GM18508 (cell line): ENCODE results near the gene KIF6.

Experiments
- ATAC-seq: cut with Tn5 transposase; IDR thresholded peaks from one replicate; pipeline ENCODE4 v1.9.1; 2021; ENCODE audit warnings: moderate number of reproducible peaks; ENCODE audit not compliant: insufficient read depth, unreplicated experiment

KIF6 gene

DNA sequence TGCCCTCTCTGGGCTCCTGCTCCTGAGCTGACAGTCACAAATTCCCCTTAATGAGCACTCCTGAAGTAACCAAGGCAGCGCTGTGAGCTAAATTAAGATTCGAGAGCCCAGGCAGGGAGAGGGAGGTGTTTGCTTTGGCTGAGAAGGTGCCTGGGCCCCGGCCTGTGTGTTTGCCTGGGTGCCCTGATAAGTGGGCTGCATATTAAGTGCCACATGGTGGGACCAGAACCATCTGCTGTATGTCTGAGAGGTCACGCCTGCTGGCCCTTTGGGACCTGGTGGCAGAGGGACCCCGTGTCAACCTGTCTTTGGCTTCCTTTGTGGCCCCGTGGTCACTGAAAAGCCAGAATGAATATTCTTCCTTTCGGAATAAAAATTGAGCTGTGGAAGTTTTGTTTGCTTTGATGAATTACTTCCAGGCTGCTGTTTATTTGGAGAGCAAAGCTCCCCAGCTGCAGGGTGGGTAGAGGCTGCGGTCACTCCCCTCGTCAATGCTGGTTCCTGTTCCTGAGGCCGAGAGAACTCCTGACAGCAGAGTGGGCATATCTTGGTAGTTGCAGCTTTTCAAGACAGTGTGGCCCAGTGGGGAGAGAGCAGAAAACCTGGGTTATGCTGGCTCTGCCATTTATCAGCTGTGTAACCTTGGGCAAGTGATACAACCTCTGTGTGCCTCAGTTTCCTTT lies 385.2 kb downstream of the KIF6 start:
- no peak for ATAC-seq

DNA sequence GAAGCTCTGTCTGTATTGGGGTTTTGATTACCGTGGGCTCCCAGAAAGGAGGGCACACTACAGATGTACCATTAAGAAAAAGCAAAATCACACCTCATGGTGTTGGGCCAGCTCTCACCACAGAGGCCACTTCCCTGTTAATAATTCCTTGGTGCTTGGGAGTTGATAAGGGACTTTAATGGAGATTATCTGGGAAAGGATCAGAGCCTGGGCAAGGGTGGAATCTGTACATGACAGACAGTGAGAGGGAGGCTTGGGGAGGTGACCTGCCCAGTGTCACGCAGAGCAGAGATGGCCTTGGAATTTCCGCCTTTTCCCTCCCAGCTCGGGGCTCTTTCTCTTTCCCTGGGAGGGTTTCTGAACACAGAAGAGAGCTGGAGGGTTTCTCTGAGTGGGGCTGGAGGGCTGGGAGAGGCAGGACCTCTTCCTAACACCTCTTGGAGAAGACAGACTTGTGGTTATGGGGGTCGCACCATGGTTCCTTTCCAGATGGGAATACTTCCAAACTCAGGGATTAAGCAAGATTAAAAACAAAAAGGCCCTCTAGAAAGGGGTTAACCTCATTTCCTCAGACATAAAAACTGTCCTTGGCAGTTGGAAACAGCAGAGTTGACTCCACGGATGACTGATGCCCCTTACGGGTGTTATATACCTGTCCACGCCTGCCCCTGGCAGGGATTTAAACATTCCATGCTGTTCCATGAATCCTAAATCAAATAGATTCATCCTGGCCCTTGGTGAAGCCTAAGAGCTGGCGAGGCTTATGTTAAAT lies 385.9 kb downstream of the KIF6 start:
- no peak for ATAC-seq

DNA sequence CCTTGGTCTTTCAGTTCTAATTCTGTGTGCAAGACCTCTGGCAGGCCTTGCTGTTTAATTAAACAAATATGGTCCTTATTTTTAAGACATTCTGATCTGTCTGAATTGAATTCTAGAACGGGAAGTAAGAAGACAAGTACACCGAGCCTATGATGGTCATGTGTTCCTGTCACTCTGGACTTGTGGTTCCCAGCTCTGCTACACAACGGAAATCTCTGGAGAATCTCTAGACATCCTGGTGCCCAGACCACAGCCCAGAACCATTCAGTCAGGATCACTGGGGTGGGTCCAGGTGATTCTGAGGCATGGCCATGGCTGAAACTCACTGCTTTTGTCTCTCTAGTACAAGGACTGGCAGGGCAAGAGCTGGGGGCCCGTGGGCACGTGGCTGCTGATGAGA lies 386.8 kb downstream of the KIF6 start:
- ATAC-seq: no peak

DNA sequence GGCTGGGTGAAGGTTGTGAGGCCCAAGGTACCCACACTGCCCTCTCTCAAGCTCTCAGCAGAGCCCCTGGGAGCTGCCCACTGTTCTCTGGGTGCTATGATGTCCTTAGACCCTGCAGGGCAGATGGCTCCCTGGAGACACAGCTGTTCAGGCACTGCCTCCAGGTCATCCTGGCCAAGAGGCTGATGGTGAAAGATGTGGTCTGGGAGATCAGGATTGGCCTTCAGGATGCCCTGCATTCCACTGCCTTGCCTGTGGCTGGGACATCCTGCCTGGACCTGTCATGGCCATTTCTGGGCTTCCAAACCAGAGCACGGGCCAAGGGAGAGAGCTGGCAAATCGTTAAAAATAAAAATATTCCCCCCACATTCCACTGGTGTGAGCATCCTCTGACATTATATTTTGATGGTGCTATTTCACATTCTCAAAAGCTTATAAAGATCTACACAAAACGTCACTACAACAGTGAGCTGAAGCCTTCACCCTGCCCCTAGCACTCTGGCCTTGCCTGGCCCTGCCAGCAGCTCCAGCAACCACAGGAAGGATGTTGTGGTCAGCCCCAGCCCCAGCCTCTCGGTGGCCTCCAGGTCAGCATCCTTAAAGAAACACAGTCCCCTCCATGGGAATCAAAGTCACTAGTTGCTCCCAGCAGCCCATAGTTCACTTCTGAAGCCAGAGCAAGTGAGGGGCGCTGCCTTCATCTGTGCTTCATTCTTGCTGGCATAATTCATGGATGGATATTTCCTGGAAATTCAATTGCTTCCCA lies 389.2 kb downstream of the KIF6 start:
- ATAC-seq: no peak

DNA sequence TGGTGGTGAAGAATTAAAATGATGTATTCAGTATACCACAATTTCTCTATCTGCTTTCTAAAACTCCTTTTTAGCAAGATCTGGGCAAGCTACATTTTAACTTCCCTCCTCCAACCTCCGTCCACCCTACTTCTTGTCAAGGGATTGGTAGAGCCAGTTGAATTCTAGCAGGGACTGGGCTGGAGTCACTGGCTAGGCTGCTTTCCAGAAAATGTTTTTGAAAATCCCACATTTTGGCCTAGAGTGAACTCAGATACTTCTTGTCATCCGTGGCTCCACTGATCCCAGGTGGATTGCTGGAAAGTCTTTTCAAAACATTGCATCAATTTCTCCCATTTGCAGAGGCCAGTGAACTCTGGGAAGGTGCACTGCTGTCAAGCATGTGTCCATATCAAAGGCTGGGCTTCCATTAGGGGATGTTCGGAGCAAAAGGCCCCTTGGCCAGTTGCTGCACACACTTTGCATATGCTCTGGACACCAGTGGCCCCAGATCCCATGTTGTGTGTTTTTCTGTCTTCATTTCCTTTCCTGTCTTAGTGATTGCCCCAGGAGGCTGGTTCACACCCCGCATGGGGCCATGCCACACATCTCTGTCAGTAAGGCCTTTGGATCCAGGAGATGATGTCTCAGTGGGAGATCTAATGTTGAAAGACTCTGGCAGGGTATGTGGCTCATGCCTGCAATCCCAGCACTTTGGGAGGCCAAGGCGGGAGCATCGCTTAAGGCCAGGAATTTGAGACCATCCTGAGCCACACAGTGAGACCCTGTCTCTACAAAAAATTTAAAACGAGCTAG lies 391.4 kb downstream of the KIF6 start:
- no peak for ATAC-seq

DNA sequence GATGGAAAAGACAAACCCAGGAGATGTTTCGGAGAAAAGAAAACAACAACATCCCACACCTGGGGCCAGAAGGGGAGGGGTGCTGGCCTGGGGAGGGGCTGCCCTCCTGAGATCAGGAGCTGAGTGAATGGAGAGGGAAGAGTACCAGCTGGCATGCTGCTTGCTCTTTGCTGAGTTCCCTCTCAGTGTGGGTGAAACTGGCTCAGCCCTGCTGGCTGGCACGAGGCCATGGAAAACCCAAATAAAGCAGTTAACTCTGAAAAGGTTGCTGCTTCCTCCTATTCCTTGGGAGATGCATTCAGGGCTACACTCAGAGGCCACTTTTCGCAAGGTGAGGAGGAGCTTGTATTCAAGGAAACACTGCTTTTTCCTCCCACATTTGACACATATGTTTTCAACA lies 394.7 kb downstream of the KIF6 start:
- no peak for ATAC-seq

DNA sequence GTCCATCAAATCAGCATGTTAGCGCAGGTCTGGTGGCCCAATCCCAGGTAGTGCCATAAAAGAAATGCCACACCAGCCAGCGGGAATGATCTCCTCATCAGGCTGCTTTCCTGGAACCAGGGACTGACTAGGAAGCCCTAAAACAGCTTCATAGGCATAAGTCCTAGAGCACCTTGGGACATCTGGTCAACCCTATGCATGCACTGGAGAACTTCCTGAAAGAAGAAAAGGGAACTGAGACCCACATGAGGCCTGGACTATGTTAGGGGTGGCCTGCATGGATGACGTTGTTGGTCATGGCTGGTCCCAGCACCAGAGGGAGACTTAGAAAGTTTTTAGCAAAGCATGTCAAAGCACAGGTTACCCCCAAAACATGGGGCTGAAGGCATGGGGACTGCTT lies 395.2 kb downstream of the KIF6 start:
- ATAC-seq: no peak

DNA sequence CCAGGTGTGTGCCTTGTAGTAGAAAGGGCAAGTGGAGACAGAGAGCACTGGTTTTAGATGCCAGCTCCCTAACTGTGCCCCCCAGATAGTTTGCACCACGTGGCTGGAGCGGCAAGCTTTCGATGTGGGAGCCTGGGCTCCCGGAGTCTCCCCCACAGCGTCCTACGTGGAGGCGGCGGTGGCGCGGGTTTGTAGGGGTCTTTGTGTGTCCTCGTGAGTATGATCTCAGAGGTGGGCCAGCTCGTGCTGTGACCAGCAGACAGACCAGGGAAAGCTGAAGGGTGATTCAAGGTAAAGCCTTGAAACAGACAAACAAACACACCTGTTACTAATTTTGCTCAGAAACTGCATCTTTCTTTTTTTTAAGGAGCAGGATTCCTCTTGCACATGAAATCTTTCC lies 397.1 kb downstream of the KIF6 start:
- ATAC-seq: no peak

DNA sequence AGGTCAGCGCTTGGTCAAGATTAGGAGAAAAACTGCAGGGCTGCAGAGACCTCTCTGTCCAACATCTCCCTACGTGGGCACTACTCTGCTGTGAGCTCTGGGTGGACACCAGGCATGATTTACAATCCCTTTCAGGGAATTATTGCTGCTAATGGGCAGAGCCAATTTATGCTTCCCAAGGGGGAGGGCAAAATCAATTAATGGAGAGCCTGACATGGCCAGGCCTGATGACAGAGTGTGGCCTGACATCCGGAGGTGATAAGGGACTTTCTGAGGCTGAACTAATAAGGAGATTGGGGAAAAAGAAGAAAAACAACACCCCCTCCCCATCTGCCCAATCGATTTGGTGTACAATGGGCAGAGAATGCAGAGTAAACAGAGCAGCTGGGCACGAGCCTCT lies 397.7 kb downstream of the KIF6 start:
- ATAC-seq: no peak

DNA sequence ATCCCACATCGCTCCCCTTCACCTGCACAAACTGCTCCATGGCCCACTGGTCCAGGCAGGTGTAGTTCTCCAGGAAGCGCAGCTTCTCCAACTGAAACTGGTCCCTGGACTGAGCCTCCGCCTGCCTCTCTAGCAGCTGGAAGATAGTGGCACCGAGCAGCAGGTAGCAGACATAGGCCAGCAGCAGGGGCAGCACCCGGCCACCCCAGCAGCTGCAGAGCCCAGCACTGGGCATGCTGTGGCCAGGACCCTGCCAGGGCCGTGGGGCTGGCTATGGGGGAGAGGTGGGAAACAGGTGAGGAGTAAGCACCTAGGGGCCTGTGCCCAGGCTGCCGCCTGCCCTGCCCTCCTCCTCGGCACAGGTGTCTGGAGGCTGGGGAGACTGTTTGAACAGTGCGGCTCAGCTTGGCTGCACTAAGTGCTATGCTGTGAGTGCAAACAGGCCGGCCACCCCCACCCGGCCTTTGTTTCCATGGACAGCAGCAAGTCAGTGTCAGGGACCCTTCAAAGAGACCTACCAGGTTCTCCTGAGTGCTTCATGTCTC lies 402.8 kb downstream of the KIF6 start, which contains the start of gene KCNK16:
TSS of gene KCNK16 (minus strand) at position 397 of the 545 bp plus-strand sequence. CDS start at position 235, 162 bp downstream.
- ATAC-seq: no peak

DNA sequence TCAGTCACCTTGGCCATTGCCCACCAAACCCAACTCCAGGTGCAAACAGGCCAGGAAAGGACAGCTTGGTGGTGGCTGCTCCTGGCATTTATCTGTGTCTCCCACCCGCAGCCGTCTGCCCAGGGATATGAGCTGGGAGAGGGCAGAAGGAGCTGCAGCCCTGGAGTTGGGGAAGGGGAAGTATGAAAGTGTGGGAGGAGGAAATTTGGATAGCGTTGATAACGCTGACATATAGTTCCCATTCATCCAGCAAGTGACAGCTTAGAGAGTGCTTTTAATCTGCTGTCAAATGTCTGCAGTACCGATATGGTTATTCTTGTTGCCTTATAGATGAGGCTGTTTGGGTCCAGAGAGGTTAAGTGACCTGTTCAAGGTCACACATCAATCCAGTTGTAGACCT lies 403.4 kb downstream of the KIF6 start:
- no peak for ATAC-seq

DNA sequence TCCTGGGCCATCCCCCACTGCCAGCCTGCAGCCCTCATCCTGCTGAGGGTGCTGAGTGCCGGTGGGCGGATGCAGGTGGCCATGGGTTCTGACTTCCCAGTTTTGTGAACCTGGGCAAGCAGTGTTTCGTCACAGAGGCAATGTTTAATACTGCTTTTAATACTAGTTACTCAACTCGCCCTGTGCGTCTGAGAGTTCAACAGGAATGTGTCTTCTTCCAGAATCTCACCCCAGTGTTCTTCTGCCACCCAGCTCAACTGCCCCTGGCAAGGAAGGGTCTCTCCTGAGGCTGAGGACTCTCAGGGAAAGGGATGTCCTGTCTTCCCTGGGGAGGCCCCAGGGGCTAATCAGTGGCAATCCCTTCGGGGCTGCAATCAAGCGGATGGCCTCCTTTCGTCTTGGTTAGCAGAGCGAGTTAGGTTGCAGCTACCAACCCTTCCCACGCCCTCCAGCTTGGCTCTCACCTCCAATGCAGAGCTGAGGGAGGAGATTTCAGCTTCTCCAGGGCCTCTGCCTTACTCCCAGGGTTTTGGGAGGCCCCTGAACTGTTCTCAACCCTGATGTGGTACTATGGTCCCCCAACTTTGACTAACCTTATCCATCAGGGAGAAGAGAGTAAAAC lies 404.7 kb downstream of the KIF6 start:
- no peak for ATAC-seq

DNA sequence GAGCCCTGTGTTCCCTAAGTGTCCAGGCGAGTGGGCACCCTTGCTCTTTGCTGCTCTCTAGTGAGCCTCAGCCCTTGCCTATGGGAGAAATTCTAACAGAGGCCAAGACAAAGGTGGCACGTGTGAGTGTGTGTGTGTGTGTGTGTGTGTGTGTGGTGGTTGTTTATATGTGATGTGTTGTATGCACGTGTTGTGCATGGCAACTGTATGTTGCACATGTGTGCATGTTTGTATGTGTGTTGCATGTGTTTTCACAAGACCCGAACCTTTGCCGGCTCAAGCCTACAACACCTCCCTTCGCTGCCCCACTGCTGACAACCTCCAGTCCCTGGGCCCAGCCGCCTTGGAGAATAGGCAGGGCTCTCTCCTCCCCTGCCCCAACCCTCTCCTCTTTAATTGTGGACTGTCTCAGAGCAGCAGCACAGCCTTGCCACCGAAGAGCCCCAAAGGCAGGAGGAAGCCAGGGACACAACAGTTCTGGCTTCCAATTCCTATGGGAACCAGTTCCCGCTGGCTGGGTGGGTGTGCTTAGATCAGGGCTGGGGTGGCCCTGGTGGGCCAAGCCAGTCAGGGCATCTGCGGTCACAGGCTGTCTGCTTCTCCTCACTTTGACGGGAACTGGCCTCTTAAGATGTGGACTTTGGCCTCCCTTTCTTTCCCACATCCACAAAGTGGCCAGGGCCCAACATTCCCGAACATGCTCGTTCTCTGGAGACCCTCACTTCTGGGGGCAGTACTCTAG lies 405.4 kb downstream of the KIF6 start:
- ATAC-seq: no peak

DNA sequence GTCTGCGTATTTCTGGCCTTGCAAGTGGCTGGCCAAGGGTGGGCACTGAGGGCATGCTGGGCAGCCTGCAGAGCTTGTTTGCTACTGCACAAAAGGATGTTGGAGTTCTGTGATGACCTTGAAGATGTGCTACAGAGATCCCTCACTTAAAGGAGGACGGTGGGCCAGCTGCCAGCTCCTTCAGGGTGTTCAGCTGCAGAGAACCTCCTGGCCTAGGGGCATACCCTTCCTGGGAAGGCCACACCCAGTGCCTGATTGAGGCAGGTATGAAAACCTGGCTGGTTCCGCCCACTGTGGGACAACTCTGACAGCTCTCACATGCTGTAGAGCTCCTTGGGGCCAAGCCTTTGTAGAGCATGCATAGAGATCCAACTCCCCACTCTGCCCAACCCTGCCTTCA lies 408.0 kb downstream of the KIF6 start:
- no peak for ATAC-seq

DNA sequence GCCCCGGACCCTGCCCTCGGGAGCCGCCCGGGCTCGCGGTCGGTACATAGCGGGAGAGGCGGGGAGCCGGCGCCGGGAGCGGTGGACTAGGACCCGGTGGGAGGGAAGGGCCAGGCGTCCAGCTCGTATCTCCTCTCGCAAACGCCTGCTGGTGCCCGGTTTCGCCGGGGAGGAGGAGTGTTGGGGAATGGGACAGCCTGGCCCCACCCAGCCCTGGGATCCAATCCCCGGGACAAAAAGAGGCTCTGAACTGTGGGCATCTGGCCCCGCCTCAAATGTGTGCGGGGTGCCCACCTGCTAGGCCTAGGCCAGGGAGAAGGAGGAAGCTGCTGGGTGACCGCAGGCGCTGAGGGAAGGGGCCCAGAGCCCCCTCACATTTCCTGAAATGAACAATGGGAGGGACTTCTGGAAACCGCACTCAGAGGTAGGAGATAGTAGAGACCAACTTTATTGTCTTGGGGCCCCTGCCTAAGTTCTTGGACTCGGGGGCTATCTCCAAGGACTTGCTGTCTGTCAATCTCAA lies 410.9 kb downstream of the KIF6 start, which contains the start of gene KCNK17:
TSS of gene KCNK17 (minus strand) at position 147 of the 523 bp plus-strand sequence. CDS start at position 48, 99 bp downstream.
- ATAC-seq: no peak

DNA sequence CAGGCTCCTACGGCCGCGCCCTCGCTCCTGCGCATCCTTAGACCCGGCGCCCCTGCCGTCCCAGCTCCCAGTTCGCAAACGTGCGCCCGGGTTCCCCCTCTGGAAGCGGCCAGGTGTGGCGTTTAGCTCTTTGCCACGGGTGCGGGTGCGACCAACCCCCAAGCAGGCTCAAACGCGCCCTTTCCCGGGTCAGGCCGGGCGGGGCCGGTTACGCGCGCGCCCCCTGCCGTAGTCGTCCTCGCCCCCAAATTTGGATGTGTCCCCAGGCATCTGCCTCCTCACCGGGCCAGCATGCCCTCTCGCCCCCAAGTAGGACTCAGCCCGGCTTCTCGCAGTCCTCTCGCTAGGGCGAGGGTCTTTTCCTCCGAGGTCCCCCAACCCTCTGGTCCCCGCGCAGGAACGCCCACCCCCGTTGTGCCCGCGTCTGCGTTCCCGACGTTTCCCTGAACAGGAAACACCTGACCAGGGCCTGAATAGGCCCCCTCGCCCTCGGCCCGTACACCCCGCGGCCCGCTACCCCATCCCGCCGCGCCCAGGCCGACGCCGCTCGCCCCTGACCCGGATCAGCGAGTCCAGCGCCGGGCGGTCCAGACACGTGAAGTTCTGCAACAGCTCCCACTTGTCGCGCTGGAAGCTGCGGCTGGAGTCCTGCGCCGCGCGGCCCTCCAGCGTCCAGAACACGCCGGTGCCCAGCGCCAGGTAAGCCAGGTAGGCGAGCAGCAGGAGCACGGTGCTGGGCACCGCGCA lies 411.5 kb downstream of the KIF6 start:
- no peak for ATAC-seq

DNA sequence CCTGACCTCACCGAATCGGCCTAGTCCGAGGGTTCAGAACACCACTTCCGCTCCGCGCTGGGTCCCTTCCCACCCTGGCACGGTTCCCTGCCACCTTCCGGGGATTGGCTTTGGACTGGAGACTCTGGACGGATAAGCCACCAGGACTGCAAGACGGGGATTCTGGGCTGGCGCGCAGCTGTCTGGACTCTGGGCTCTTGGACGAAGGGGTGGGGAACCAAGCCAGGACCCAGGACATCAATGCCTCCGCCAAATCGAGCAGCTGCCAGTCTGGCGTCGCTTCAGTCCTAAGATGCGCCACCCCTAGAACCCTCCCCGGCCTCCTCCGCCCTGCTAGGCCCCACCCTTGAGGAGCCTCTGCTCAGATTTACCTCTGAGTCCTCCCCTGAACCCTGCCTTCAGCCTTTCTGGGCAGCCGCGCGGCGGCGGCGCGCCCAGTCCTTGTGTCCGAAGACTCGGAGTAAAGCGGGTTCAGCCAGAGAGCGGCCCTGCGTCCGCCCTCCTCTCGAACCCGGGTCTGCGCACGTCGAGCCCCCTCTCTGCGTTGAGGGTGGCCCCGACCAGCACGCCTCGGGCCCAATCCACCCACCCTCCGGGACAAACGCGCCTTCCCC lies 412.2 kb downstream of the KIF6 start:
- ATAC-seq: no peak

DNA sequence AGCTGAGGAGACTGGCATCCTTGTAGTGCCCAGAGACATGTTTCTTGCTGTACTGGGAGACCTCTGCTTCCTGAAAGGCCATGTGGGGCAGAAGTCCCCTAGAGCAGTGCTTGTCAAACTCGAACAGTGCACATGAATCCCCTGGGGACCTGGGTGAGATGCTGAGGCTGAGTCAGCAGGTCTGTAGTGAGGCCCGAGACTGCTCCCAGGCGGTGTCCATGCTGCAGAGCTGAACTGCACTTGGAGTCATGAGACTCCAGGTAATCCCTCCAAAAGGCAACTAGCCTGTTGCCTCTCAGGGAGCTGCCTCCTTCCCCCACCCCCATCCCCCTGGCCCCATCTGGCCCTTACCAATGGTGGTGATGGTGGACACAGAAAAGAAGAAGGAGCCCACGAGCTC lies 414.7 kb downstream of the KIF6 start:
- no peak for ATAC-seq
